ENCODE measurements around the gene CD248. TPM values are rescaled to one million over a fixed set of nuclear protein-coding genes. Genes with fewer than 3 reads are reported as not detected.
A peak's percentile ranks its signal among the peaks of the same experiment; 100 is the strongest.
"Not testable (repeated sequence)": the region's sequence is repeated elsewhere in the genome, so short reads cannot be mapped to it uniquely, and the experiment has no call there.

Gene CD248
- 1.1 and 2.1 TPM in 2 replicates for total RNA-seq

GRCh38 chr11:66316849-66317251, at the start of gene CD248:
CD248 (minus strand) TSS chr11:66317044; CDS start chr11:66317027, 17 bp downstream.
- no peak for DNase-seq (ENCODE audit: extremely low read depth, low read depth, low spot score)

- DNase-seq (ENCODE audit: extremely low read depth, low read depth, low spot score) = no peak
These were observed 49.1 kb upstream of the CD248 start for GRCh38 chr11:66365711-66366619.

- no peak for DNase-seq (ENCODE audit: extremely low read depth, low read depth, low spot score)
These were observed 48.3 kb upstream of the CD248 start for GRCh38 chr11:66365166-66365565.

- no peak for DNase-seq (ENCODE audit: extremely low read depth, low read depth, low spot score)
These were observed 47.1 kb upstream of the CD248 start for GRCh38 chr11:66363805-66364535.

GRCh38 chr11:66363187-66363601, 46.4 kb upstream of the CD248 start:
- DNase-seq (ENCODE audit: extremely low read depth, low read depth, low spot score) = no peak

- no peak for DNase-seq (ENCODE audit: extremely low read depth, low read depth, low spot score)
These were observed 45.8 kb upstream of the CD248 start for GRCh38 chr11:66362481-66363147.

GRCh38 chr11:66361502-66361941, 44.7 kb upstream of the CD248 start:
- DNase-seq (ENCODE audit: extremely low read depth, low read depth, low spot score) = no peak

GRCh38 chr11:66360406-66361073, 43.7 kb upstream of the CD248 start:
- DNase-seq (ENCODE audit: extremely low read depth, low read depth, low spot score) = no peak

- DNase-seq (ENCODE audit: extremely low read depth, low read depth, low spot score) = no peak
These were observed 42.8 kb upstream of the CD248 start for GRCh38 chr11:66359662-66360087.

GRCh38 chr11:66350560-66351235, 33.9 kb upstream of the CD248 start:
- not testable (repeated sequence) for DNase-seq (ENCODE audit: extremely low read depth, low read depth, low spot score)

- DNase-seq (ENCODE audit: extremely low read depth, low read depth, low spot score) = no peak
These were observed 32.2 kb upstream of the CD248 start for GRCh38 chr11:66349084-66349386.

- peak; percentile 82 for DNase-seq (ENCODE audit: extremely low read depth, low read depth, low spot score)
These were observed 30.8 kb upstream of the CD248 start, which contains the start of gene B4GAT1 for GRCh38 chr11:66347425-66348276. B4GAT1 (minus strand) TSS chr11:66347629; CDS start chr11:66347545, 84 bp downstream.

GRCh38 chr11:66346476-66347424, 29.9 kb upstream of the CD248 start:
- DNase-seq (ENCODE audit: extremely low read depth, low read depth, low spot score) = no peak

GRCh38 chr11:66345316-66345649, 28.4 kb upstream of the CD248 start:
- DNase-seq (ENCODE audit: extremely low read depth, low read depth, low spot score) = no peak

- peak; percentile 82 for DNase-seq (ENCODE audit: extremely low read depth, low read depth, low spot score)
These were observed 27.9 kb upstream of the CD248 start, which contains the start of gene BRMS1 for GRCh38 chr11:66344550-66345315. BRMS1 (minus strand) TSS chr11:66345104; CDS start chr11:66342234, 2,870 bp downstream.

GRCh38 chr11:66343176-66343575, 26.3 kb upstream of the CD248 start:
- no peak for DNase-seq (ENCODE audit: extremely low read depth, low read depth, low spot score)

- DNase-seq (ENCODE audit: extremely low read depth, low read depth, low spot score) = no peak
These were observed 24.8 kb upstream of the CD248 start for GRCh38 chr11:66341502-66342126.
